GM12864 (cell line): ENCODE data around the gene CCDC141.

Experiments used
- DNase-seq: peaks from one replicate; pipeline ENCODE4 v3.0.0-alpha.2; 2011; ENCODE audit warnings: low read depth
- H3K4me3 ChIP-seq: 2 replicates; pipeline ENCODE4 v1.5.1; 2011; ENCODE audit warnings: mild to moderate bottlenecking, low read depth, low read length, control low read depth
- CTCF ChIP-seq: IDR thresholded peaks from 2 replicates; pipeline ENCODE4 v1.5.1; 2011; ENCODE audit warnings: low read depth, mild to moderate bottlenecking, moderate library complexity, low read length, control low read depth, inconsistent platforms; ENCODE audit errors: missing control alignments

Gene CCDC141

GRCh38 chr2:178949584-178949983, 100.4 kb downstream of the CCDC141 start:
- no peak overlapping the region for H3K4me3 ChIP-seq
- no peak for DNase-seq
- no peak for TF ChIP-seq CTCF

- H3K4me3 ChIP-seq, result no peak overlapping the region
- no peak for TF ChIP-seq CTCF
- no peak for DNase-seq
These were observed 100.8 kb downstream of the CCDC141 start for GRCh38 chr2:178949151-178949550.

GRCh38 chr2:178947006-178947405, 102.9 kb downstream of the CCDC141 start:
- no peak for TF ChIP-seq CTCF
- H3K4me3 ChIP-seq, result no peak overlapping the region
- DNase-seq, result no peak

GRCh38 chr2:178946494-178946893, 103.4 kb downstream of the CCDC141 start:
- DNase-seq, result no peak
- no peak for TF ChIP-seq CTCF

GRCh38 chr2:178943745-178944144, 106.2 kb downstream of the CCDC141 start:
- H3K4me3 ChIP-seq, result no peak overlapping the region
- no peak for DNase-seq
- no peak for TF ChIP-seq CTCF

More at GRCh38 chr2:178946494-178946893, 103.4 kb downstream of the CCDC141 start:
- H3K4me3 ChIP-seq, result no peak overlapping the region

- no peak overlapping the region for H3K4me3 ChIP-seq
- no peak for TF ChIP-seq CTCF
- DNase-seq, result no peak
These were observed 115.4 kb downstream of the CCDC141 start for GRCh38 chr2:178934571-178934970.

GRCh38 chr2:178933493-178933892, 116.4 kb downstream of the CCDC141 start:
- no peak overlapping the region for H3K4me3 ChIP-seq
- no peak for TF ChIP-seq CTCF
- no peak for DNase-seq
